Ovary (tissue), 9 donors: ENCODE measurements around the gene FARS2. TPM values are rescaled to one million over a fixed set of nuclear protein-coding genes. Genes with fewer than 3 reads are reported as not detected.

ENCODE experiments used
- DNase-seq, 5 donors: peaks; one replicate each; pipeline ENCODE4 v3.0.0-alpha.2; 2019 to 2020
- H3K27ac ChIP-seq, 2 donors: fragments of 200-600 bp; one replicate each; pipeline versions ENCODE4 v1.5.1 to v1.8.0; 2019 to 2022
- H3K27me3 ChIP-seq: fragments of 200-600 bp; one replicate; pipeline ENCODE4 v1.8.0; 2022
- H3K36me3 ChIP-seq: fragments of 200-600 bp; sonication (generic); one replicate; pipeline ENCODE4 v1.5.1; 2019
- H3K4me1 ChIP-seq: one replicate; pipeline ENCODE4 v1.8.1; 2013; ENCODE audit warnings: mild to moderate bottlenecking, moderate library complexity; ENCODE audit not compliant: insufficient read depth
- H3K4me3 ChIP-seq: fragments of 200-600 bp; sonication (generic); one replicate; pipeline ENCODE4 v1.5.1; 2017
- H3K9me3 ChIP-seq, 2 donors: fragments of 200-600 bp in 1 of 2; sonication (generic) in 1 of 2; one replicate each; pipeline versions ENCODE4 v1.5.1 to v1.8.1; 2013 to 2019; ENCODE audit warnings: mild to moderate bottlenecking in 1 of 2, moderate library complexity in 1 of 2
- EP300 ChIP-seq: sonication (generic); formaldehyde crosslinking; IDR thresholded peaks from one replicate; pipeline ENCODE4 v1.6.1; 2017; ENCODE audit warnings: antibody characterized with exemption
- POLR2A ChIP-seq: fragments of 450-650 bp; IDR thresholded peaks from one replicate; pipeline ENCODE4 v1.6.1; 2017; ENCODE audit warnings: antibody characterized with exemption, mild to moderate bottlenecking, moderate library complexity
- WGBS, 3 donors: extraction: QIAGEN DNeasy Blood & Tissue Kit in 1 of 3; methylation state at CpG; one replicate each; pipeline versions ENCODE4 v1.1.5 to v1.1.7; 2013 to 2017; 5-methylcytosine and 5-hydroxymethylcytosine counted together
- intact Hi-C, 4 donors: fragments of 100-400 bp; cut with DNase I; formaldehyde crosslinking; loops; one replicate each; pipeline versions ENCODE4 v1.11.0 to v1.15.1; 2022 to 2023
- polyA plus RNA-seq, 2 donors: library from polyadenylated mRNA; stranded (reverse); fragments of 200-250 nt in 1 of 2; fragments of 350-450 nt in 1 of 2; fragmentation: Illumina TruSeq in 1 of 2; extraction: RNeasy Lipid Tissue Mini Kit (QIAGEN cat#74804) in 1 of 2; gene quantifications; one replicate each; pipeline ENCODE4 v1.2.3, GENCODE V29; 2013 to 2014
- total RNA-seq, 7 donors: library from RNA; depleted of rRNA in 2 of 7; stranded (reverse); fragments of >200 nt in 2 of 7; fragmentation: NEBNext Ultra II Directional in 3 of 7; extraction: Animal tissue kit (Norgen Biotek cat#: 25700) in 3 of 7; gene quantifications; one replicate each; pipeline versions ENCODE4 v1.1.0 to v1.2.4, GENCODE V29; 2016 to 2023
- TF ChIP-seq, protein P1 (sequence below), 3 donors: fragments of 450-650 bp in 2 of 3; fragments of 200-600 bp in 1 of 3; IDR thresholded peaks; one replicate each; pipeline versions ENCODE4 v1.5.1 to v1.8.0; 2016 to 2022; ENCODE audit warnings: antibody characterized with exemption in 3 of 3, mild to moderate bottlenecking in 1 of 3
- donor health status: DM: no; HTN: no; CAD: no; lungs with moderate emphysema.
- donor health status: DM: no; HTN: no; CAD: no.
- donor health status: Bipolar disorder and iron deficiency.
- donor health status: DM: yes; HTN: yes; CAD: no.
- donor health status: DM: no; HTN: no; CAD: no.
- donor health status: DM: yes; HTN: yes; CAD: no.

FARS2 gene
- total and polyA plus RNA-seq, 9 donors = 9.2 to 17.5 (median 11.0) TPM

DNA sequence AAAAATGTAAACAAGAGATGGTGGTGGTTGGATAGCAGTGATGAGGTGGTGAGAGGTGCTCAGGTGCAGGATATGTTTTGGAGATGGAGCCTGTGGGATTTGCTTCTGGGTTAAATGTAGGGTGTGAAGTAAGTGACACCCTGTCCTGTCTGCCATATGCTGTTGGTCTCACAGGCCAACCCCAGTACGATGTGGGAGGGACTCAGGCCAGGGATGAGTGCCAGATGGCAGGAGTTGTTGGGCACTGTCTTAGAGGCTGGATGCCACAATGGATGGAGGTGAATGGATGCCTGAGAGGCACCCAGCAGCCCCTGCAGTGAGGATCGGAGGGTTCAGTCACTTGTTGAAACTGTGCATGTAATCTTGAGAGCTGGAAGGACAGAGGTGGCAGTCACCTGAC lies 486.1 kb downstream of the FARS2 start:
- no peak overlapping the region for H3K4me3 ChIP-seq
- intact Hi-C loops = no loop called here
- H3K36me3 ChIP-seq = no peaks in the 10 kb centered on the region
- no peak overlapping the region for H3K27ac ChIP-seq
- 83 to 88% (median 83%) methylated on average over 2 of the region's 2 CpGs for WGBS, 3 donors
- H3K27me3 ChIP-seq = no peaks in the 10 kb centered on the region
- TF ChIP-seq POLR2A = no peak
- TF ChIP-seq, protein P1, sequence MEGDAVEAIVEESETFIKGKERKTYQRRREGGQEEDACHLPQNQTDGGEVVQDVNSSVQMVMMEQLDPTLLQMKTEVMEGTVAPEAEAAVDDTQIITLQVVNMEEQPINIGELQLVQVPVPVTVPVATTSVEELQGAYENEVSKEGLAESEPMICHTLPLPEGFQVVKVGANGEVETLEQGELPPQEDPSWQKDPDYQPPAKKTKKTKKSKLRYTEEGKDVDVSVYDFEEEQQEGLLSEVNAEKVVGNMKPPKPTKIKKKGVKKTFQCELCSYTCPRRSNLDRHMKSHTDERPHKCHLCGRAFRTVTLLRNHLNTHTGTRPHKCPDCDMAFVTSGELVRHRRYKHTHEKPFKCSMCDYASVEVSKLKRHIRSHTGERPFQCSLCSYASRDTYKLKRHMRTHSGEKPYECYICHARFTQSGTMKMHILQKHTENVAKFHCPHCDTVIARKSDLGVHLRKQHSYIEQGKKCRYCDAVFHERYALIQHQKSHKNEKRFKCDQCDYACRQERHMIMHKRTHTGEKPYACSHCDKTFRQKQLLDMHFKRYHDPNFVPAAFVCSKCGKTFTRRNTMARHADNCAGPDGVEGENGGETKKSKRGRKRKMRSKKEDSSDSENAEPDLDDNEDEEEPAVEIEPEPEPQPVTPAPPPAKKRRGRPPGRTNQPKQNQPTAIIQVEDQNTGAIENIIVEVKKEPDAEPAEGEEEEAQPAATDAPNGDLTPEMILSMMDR (IDR thresholded peaks at IDR 0.05) = no peak
- TF ChIP-seq EP300 = no peak
- H3K9me3 ChIP-seq = no peaks in the 10 kb centered on the region
- no peaks in the 10 kb centered on the region for H3K4me1 ChIP-seq
- no peak for DNase-seq

DNA sequence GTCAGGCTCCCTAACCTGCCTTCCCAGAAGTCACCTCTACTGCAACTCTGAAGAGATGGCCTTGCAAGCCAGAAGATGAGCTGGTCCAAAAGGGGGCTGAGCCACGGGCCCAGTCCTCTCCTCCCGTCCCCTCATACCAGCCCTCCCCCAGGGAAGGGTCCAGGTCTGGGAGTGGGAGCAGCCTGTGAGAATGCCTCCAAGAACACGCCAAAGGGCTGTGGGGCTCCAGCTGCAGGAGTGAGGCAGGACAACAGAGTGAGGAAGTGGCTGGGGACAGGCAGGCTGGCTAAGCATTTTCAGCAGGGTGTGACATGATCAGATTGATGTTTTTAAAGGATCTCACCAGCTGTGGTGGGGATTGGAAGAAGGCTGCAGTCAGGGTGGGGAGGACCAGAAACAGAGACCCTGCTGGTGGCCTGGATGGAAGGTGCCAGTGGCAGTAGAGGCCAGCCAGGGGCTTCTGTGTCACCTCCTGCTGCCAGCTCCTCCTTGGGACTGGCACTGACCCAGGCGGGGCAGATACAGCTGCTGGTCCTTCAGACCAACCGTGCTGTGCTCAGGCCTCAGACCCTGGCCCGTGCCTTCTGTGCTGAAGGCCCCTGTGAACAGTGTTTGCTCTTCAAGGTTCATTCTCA lies 487.8 kb downstream of the FARS2 start:
- no peaks in the 10 kb centered on the region for H3K36me3 ChIP-seq
- no peaks in the 10 kb centered on the region for H3K4me1 ChIP-seq
- DNase-seq = no peak
- H3K4me3 ChIP-seq = no peak overlapping the region
- H3K27me3 ChIP-seq = no peaks in the 10 kb centered on the region
- TF ChIP-seq, protein P1 (IDR thresholded peaks at IDR 0.05) = no peak
- TF ChIP-seq EP300 = no peak
- no peak for TF ChIP-seq POLR2A
- no peak overlapping the region for H3K27ac ChIP-seq
- WGBS, 3 donors = 77 to 85% (median 81%) methylated on average over 6 of the region's 6 CpGs
- intact Hi-C loops = no loop called here
- H3K9me3 ChIP-seq = no peaks in the 10 kb centered on the region

DNA sequence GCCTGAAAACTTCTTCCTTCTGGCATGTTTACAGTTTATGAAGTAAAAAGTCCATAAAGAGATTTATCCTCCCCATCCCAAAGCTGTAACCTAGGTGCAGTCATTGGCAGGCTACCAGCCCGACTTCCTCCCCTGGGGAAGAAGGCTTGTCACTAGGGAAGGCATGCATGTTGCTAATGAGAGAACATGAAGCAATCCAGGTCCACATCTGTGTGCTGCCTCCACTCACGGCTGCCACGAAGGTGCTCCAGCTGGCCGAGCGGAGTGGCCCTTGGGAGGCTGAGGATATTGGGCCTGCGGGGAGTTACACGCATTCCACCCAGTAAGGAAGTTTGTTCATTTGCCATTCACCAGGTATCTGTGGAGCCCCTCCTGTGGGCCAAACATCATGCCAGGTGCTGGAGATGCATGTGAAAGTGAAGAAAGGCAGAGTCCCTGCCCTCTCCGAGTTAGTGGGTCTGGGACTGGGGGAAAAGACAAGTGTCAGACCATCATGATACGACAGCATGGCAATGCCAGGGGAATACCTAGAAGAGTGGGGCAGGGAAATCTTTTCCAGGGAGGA lies 488.4 kb downstream of the FARS2 start:
- TF ChIP-seq, protein P1 (IDR thresholded peaks at IDR 0.05) = no peak
- no peak for TF ChIP-seq EP300
- TF ChIP-seq POLR2A = no peak
- intact Hi-C loops = no loop called here
- Histone ChIP-seq H3K4me3 (no peak overlapping the region), H3K27me3 (no peaks in the 10 kb centered on the region), H3K27ac (no peak overlapping the region), H3K9me3 (no peaks in the 10 kb centered on the region), H3K36me3 (no peaks in the 10 kb centered on the region), H3K4me1 (no peaks in the 10 kb centered on the region)
- DNase-seq = no peak
- WGBS, 3 donors = 94 to 96% (median 96%) methylated on average over 9 of the region's 9 CpGs

DNA sequence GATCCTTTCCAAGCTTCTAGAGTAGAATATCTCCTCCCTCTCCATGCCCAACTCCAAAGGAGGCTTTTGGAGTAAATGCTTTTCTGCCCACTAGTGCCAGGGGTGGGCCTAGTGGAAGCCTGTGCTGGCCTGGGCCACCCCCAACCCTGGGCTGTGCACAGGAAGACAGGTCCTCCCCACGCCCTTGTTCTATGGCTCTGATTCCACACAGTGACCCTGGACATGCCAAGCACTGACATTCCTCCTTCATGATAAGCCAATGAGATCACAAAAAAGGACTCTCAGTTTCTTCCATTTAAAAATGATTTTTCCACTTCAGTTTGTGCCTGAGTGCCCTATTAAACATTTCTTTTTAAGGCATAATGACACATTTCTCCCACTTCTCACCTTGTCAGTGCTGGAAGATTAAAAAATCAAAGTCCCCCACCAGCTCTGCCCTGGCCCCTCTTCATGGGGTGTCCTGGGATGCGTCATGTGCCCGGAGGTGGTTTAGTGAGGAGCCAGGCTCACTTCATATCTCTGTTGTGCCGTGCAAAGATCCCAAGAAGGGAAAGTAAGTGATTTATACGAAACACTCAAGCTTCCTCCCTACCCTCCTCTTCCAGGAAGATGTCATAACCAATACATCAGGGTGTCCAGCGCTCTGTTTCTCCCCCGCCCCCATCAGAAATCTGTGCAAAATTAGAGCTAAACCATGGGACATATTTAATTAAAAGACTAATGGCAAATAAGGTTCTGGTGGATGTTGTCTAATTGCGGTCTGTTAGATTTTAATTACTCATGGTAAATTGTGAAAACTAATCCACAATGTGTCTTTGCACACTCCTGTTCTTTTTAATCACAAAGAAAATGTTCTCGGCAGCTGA lies 490.4 kb downstream of the FARS2 start:
- Histone ChIP-seq H3K36me3 (no peaks in the 10 kb centered on the region), H3K27ac (no peak overlapping the region), H3K4me1 (no peaks in the 10 kb centered on the region), H3K4me3 (no peak overlapping the region), H3K27me3 (no peaks in the 10 kb centered on the region), H3K9me3 (no peaks in the 10 kb centered on the region)
- TF ChIP-seq POLR2A (no peak), EP300 (no peak)
- TF ChIP-seq, protein P1 (IDR thresholded peaks at IDR 0.05) = no peak
- WGBS, 3 donors = 58 to 74% (median 62%) methylated on average over 9 of the region's 9 CpGs
- intact Hi-C loops = no loop called here
- no peak for DNase-seq
